HepG2 (cell line): ENCODE data around the gene MYL6B. TPM values are rescaled to one million over a fixed set of nuclear protein-coding genes. Genes with fewer than 3 reads are reported as not detected.
A peak's percentile ranks its signal among the peaks of the same experiment; 100 is the strongest.

Experiments used
- KDM3A ChIP-seq: IDR thresholded peaks from 2 replicates; pipeline ENCODE4 v1.6.1; 2018; ENCODE audit warnings: low read depth, missing compliant biosample characterization
- NFE2L1 ChIP-seq: sonication (generic); formaldehyde crosslinking; IDR thresholded peaks from 2 replicates; pipeline ENCODE4 v1.4.0; 2020; ENCODE audit warnings: missing genetic modification reagents, mild to moderate bottlenecking, borderline replicate concordance
- PHF20 ChIP-seq: sonication (generic); formaldehyde crosslinking; IDR thresholded peaks from 2 replicates; pipeline ENCODE4 v1.5.0; 2020; ENCODE audit warnings: mild to moderate bottlenecking, missing genetic modification reagents
- RAD21 ChIP-seq: fragments of 450-650 bp; formaldehyde crosslinking; IDR thresholded peaks from 2 replicates; pipeline ENCODE4 v1.5.0; 2020; ENCODE audit warnings: mild to moderate bottlenecking
- STAG1 ChIP-seq: sonication (generic); formaldehyde crosslinking; IDR thresholded peaks from 2 replicates; pipeline ENCODE4 v1.4.0; 2020; ENCODE audit warnings: missing genetic modification reagents
- TMF1 ChIP-seq: sonication (generic); formaldehyde crosslinking; IDR thresholded peaks from 2 replicates; pipeline ENCODE4 v1.8.1; 2022; ENCODE audit warnings: low read depth, missing genetic modification reagents
- XBP1 ChIP-seq: sonication (generic); formaldehyde crosslinking; IDR thresholded peaks from 2 replicates; pipeline ENCODE4 v1.5.0; 2020; ENCODE audit warnings: missing genetic modification reagents
- ZFY ChIP-seq: sonication (generic); formaldehyde crosslinking; IDR thresholded peaks from 2 replicates; pipeline ENCODE4 v1.4.0; 2020; ENCODE audit warnings: missing genetic modification reagents
- ZNF224 ChIP-seq: sonication (generic); formaldehyde crosslinking; IDR thresholded peaks from 2 replicates; pipeline ENCODE4 v1.5.0; 2020; ENCODE audit warnings: mild to moderate bottlenecking, missing genetic modification reagents
- ZNF24 ChIP-seq: fragments of 450-650 bp; IDR thresholded peaks from 2 replicates; pipeline ENCODE4 v1.6.1; 2017; ENCODE audit warnings: antibody characterized with exemption, mild to moderate bottlenecking
- ZNF317 ChIP-seq: sonication (generic); formaldehyde crosslinking; IDR thresholded peaks from 2 replicates; pipeline ENCODE4 v1.5.0; 2020; ENCODE audit warnings: mild to moderate bottlenecking, missing genetic modification reagents
- ZNF569 ChIP-seq: sonication (generic); formaldehyde crosslinking; IDR thresholded peaks from 2 replicates; pipeline ENCODE4 v1.5.0; 2020; ENCODE audit warnings: mild to moderate bottlenecking, missing genetic modification reagents, moderate library complexity, borderline replicate concordance
- ZNF678 ChIP-seq: sonication (generic); formaldehyde crosslinking; IDR thresholded peaks from 2 replicates; pipeline ENCODE4 v1.4.0; 2020; ENCODE audit warnings: mild to moderate bottlenecking, missing genetic modification reagents
- polyA plus RNA-seq, 8 experiments: library from polyadenylated mRNA; depleted of rRNA in 3 of 8; stranded (reverse) in 7 of 8; unstranded in 1 of 8; fragments of >200 nt; fragmentation: Illumina TruSeq in 4 of 8; extraction: Trizol in 4 of 8; gene quantifications; 2 replicates each; pipeline versions ENCODE4 v1.2.1 to v1.2.3, GENCODE V29; 2011 to 2016; ENCODE audit warnings: low read depth in 4 of 8, missing spikeins in 1 of 8, mixed read lengths in 1 of 8; ENCODE audit not compliant: insufficient read depth in 1 of 8
- total RNA-seq, 5 experiments: library from RNA; depleted of rRNA; stranded (reverse); fragments of >200 nt; fragmentation: Illumina TruSeq; extraction: Trizol; gene quantifications; 2 replicates each; pipeline ENCODE4 v1.2.3, GENCODE V29; 2016; ENCODE audit warnings: low read depth in 1 of 5
- TF ChIP-seq, protein P1 (sequence below): sonication (generic); formaldehyde crosslinking; conservative IDR thresholded peaks from 2 replicates; pipeline ENCODE4 v1.4.0; 2020; ENCODE audit warnings: missing genetic modification reagents
- TF ChIP-seq, protein P2 (sequence below): sonication (generic); formaldehyde crosslinking; IDR thresholded peaks from 2 replicates; pipeline ENCODE4 v1.5.0; 2020; ENCODE audit warnings: mild to moderate bottlenecking, missing genetic modification reagents, moderate library complexity
- TF ChIP-seq, protein P3 (sequence below), 2 experiments: sonication (generic) in 1 of 2; formaldehyde crosslinking in 1 of 2; IDR thresholded peaks; 2 replicates each; pipeline versions ENCODE4 v1.6.1 to v1.9.0; 2014 to 2022; ENCODE audit warnings: antibody characterized with exemption in 1 of 2, borderline replicate concordance in 1 of 2, inconsistent platforms in 1 of 2, low read depth in 1 of 2, missing genetic modification reagents in 1 of 2
- TF ChIP-seq, protein P4 (sequence below): sonication (generic); formaldehyde crosslinking; conservative IDR thresholded peaks from 2 replicates; pipeline ENCODE4 v1.4.0; 2020; ENCODE audit warnings: missing genetic modification reagents

Gene MYL6B
- total and polyA plus RNA-seq, 2 of the 13 experiments (the other 11 are each of a cell fraction or from before 2014, with no cell fraction given) = 75.7 to 88.7 TPM

GRCh38 chr12:56189099-56189917, 36.9 kb downstream of the MYL6B start, which contains the start of gene SMARCC2 (continued):
- TF ChIP-seq, protein P1, sequence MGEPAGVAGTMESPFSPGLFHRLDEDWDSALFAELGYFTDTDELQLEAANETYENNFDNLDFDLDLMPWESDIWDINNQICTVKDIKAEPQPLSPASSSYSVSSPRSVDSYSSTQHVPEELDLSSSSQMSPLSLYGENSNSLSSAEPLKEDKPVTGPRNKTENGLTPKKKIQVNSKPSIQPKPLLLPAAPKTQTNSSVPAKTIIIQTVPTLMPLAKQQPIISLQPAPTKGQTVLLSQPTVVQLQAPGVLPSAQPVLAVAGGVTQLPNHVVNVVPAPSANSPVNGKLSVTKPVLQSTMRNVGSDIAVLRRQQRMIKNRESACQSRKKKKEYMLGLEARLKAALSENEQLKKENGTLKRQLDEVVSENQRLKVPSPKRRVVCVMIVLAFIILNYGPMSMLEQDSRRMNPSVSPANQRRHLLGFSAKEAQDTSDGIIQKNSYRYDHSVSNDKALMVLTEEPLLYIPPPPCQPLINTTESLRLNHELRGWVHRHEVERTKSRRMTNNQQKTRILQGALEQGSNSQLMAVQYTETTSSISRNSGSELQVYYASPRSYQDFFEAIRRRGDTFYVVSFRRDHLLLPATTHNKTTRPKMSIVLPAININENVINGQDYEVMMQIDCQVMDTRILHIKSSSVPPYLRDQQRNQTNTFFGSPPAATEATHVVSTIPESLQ = no peak
- peak; percentile 60; the same call in 1 of the 2 replicates for TF ChIP-seq ZFY
- TF ChIP-seq ZNF224 (CRISPR knock-in tag) = 0 out of 2 replicates have a peak, but pooled peaks have one; percentile 72
- TF ChIP-seq KDM3A = 0 out of 2 replicates have a peak, but pooled peaks have one; percentile 22
- TF ChIP-seq NFE2L1 = no peak
- TF ChIP-seq, protein P2, sequence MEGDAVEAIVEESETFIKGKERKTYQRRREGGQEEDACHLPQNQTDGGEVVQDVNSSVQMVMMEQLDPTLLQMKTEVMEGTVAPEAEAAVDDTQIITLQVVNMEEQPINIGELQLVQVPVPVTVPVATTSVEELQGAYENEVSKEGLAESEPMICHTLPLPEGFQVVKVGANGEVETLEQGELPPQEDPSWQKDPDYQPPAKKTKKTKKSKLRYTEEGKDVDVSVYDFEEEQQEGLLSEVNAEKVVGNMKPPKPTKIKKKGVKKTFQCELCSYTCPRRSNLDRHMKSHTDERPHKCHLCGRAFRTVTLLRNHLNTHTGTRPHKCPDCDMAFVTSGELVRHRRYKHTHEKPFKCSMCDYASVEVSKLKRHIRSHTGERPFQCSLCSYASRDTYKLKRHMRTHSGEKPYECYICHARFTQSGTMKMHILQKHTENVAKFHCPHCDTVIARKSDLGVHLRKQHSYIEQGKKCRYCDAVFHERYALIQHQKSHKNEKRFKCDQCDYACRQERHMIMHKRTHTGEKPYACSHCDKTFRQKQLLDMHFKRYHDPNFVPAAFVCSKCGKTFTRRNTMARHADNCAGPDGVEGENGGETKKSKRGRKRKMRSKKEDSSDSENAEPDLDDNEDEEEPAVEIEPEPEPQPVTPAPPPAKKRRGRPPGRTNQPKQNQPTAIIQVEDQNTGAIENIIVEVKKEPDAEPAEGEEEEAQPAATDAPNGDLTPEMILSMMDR (CRISPR knock-in tag) = peak; percentile 81
- no peak for TF ChIP-seq ZNF678 (CRISPR knock-in tag)
- TF ChIP-seq PHF20 (CRISPR knock-in tag) = no peak
- TF ChIP-seq ZNF24 = no peak
- TF ChIP-seq ZNF569 (CRISPR knock-in tag) = no peak
- TF ChIP-seq RAD21 (CRISPR knock-in tag) = peak; percentile 62
- TF ChIP-seq, protein P3, sequence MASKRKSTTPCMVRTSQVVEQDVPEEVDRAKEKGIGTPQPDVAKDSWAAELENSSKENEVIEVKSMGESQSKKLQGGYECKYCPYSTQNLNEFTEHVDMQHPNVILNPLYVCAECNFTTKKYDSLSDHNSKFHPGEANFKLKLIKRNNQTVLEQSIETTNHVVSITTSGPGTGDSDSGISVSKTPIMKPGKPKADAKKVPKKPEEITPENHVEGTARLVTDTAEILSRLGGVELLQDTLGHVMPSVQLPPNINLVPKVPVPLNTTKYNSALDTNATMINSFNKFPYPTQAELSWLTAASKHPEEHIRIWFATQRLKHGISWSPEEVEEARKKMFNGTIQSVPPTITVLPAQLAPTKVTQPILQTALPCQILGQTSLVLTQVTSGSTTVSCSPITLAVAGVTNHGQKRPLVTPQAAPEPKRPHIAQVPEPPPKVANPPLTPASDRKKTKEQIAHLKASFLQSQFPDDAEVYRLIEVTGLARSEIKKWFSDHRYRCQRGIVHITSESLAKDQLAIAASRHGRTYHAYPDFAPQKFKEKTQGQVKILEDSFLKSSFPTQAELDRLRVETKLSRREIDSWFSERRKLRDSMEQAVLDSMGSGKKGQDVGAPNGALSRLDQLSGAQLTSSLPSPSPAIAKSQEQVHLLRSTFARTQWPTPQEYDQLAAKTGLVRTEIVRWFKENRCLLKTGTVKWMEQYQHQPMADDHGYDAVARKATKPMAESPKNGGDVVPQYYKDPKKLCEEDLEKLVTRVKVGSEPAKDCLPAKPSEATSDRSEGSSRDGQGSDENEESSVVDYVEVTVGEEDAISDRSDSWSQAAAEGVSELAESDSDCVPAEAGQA (IDR thresholded peaks at IDR 0.05; ENCODE audit: low read depth) = no peak
- TF ChIP-seq, protein P3 (CRISPR knock-in tag; IDR thresholded peaks at IDR 0.05; ENCODE audit: borderline replicate concordance) = no peak
- no peak for TF ChIP-seq TMF1 (CRISPR knock-in tag)
- TF ChIP-seq, protein P4, sequence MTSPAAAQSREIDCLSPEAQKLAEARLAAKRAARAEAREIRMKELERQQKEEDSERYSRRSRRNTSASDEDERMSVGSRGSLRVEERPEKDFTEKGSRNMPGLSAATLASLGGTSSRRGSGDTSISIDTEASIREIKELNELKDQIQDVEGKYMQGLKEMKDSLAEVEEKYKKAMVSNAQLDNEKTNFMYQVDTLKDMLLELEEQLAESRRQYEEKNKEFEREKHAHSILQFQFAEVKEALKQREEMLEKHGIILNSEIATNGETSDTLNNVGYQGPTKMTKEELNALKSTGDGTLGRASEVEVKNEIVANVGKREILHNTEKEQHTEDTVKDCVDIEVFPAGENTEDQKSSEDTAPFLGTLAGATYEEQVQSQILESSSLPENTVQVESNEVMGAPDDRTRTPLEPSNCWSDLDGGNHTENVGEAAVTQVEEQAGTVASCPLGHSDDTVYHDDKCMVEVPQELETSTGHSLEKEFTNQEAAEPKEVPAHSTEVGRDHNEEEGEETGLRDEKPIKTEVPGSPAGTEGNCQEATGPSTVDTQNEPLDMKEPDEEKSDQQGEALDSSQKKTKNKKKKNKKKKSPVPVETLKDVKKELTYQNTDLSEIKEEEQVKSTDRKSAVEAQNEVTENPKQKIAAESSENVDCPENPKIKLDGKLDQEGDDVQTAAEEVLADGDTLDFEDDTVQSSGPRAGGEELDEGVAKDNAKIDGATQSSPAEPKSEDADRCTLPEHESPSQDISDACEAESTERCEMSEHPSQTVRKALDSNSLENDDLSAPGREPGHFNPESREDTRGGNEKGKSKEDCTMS (CRISPR knock-in tag) = no peak
- TF ChIP-seq STAG1 (CRISPR knock-in tag) = peak; percentile 51
- TF ChIP-seq ZNF317 (CRISPR knock-in tag) = no peak
- TF ChIP-seq XBP1 = no peak
